Activated T-cell treated with anti-CD3 and anti-CD28 coated beads for 1 hour (primary cell): ENCODE results near the gene ANTXR1.

Experiments
- DNase-seq: peaks from one replicate; pipeline ENCODE4 v3.0.0-alpha.2; 2020; ENCODE audit warnings: low read depth

The ANTXR1 gene

GRCh38 chr2:69181806-69182427 lies 168.9 kb downstream of the ANTXR1 start:
- no peak for DNase-seq

- DNase-seq = no peak
Measured at GRCh38 chr2:69183659-69184058, 170.7 kb downstream of the ANTXR1 start.

GRCh38 chr2:69184224-69184623 lies 171.2 kb downstream of the ANTXR1 start:
- DNase-seq = no peak

- DNase-seq = no peak
Measured at GRCh38 chr2:69185807-69186206, 172.8 kb downstream of the ANTXR1 start.

- DNase-seq = no peak
Measured at GRCh38 chr2:69186614-69187013, 173.6 kb downstream of the ANTXR1 start.

GRCh38 chr2:69188182-69188900 lies 175.4 kb downstream of the ANTXR1 start:
- no peak for DNase-seq

- no peak for DNase-seq
Measured at GRCh38 chr2:69190743-69191404, 177.9 kb downstream of the ANTXR1 start.

GRCh38 chr2:69191634-69192033 lies 178.7 kb downstream of the ANTXR1 start:
- DNase-seq = no peak

GRCh38 chr2:69192176-69192945 lies 179.4 kb downstream of the ANTXR1 start:
- DNase-seq = no peak

- no peak for DNase-seq
Measured at GRCh38 chr2:69195706-69196105, 182.7 kb downstream of the ANTXR1 start.

GRCh38 chr2:69196327-69197117 lies 183.5 kb downstream of the ANTXR1 start:
- DNase-seq = no peak

GRCh38 chr2:69200107-69200520 lies 187.1 kb downstream of the ANTXR1 start:
- DNase-seq = no peak

GRCh38 chr2:69201259-69201658 lies 188.3 kb downstream of the ANTXR1 start:
- DNase-seq = no peak

- no peak for DNase-seq
Measured at GRCh38 chr2:69202327-69202726, 189.3 kb downstream of the ANTXR1 start.

GRCh38 chr2:69203166-69203985 lies 190.4 kb downstream of the ANTXR1 start:
- DNase-seq = no peak

- DNase-seq = no peak
Measured at GRCh38 chr2:69204654-69205053, 191.7 kb downstream of the ANTXR1 start.

- no peak for DNase-seq
Measured at GRCh38 chr2:69205076-69205475, 192.1 kb downstream of the ANTXR1 start.

GRCh38 chr2:69205491-69205890 lies 192.5 kb downstream of the ANTXR1 start:
- DNase-seq = no peak

GRCh38 chr2:69208023-69208595 lies 195.1 kb downstream of the ANTXR1 start:
- no peak for DNase-seq

- DNase-seq = no peak
Measured at GRCh38 chr2:69209482-69209881, 196.5 kb downstream of the ANTXR1 start.
